ENCODE results near the gene CCDC110.

GRCh38 chr4:185404031-185404430 is 67.5 kb downstream of the CCDC110 start:
- TF ChIP-seq CTCF (CRISPR knock-in tag; IDR thresholded peaks at IDR 0.05) (no peak), EZH2 (conservative IDR thresholded peaks at IDR 0.05; ENCODE audit: low read depth, low read length) (no peak), PREB (CRISPR knock-in tag; IDR thresholded peaks at IDR 0.05) (no peak), ZNF782 (CRISPR knock-in tag; IDR thresholded peaks at IDR 0.05; ENCODE audit: borderline replicate concordance) (no peak), TBP (CRISPR knock-in tag; IDR thresholded peaks at IDR 0.05) (no peak), ARID3A (IDR thresholded peaks at IDR 0.05; ENCODE audit: low read depth, low read length) (no peak)
